Glomerular endothelial cell (primary cell): ENCODE measurements around the gene NOS3. TPM values are rescaled to one million over a fixed set of nuclear protein-coding genes. Genes with fewer than 3 reads are reported as not detected.
A peak's percentile ranks its signal among the peaks of the same experiment; 100 is the strongest.

Experiments used
- DNase-seq: peaks from one replicate; pipeline ENCODE4 v3.0.0-alpha.2; 2011; ENCODE audit warnings: low read depth, low spot score; ENCODE audit errors: extremely low read depth
- total RNA-seq: library from RNA; depleted of rRNA; stranded (reverse); fragments of >200 nt; gene quantifications from 2 replicates; pipeline ENCODE4 v1.2.3, GENCODE V29; 2015

Gene NOS3
- total RNA-seq, 1 donor from 2014 or later, result 22.0 TPM

DNA sequence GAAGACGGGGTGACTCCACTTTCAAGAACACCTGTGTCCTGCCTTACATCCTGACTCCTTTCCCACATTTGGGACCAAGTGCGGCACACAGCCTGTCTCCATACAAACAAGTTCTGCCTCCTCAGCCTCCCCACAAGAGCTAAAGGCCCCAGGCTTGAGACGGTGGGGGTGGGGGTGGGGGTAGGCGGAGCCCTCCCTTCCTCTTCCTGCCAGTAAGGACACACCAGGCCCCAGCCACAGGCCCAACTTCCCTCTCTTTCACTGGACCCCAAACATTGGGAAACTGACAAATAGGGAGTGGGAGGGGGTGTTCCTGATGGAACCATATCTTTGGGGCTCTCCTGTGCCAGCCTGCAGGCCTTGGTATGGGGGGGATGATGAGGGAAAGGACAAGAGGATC is 62.3 kb downstream of the NOS3 start:
- DNase-seq, result no peak

DNA sequence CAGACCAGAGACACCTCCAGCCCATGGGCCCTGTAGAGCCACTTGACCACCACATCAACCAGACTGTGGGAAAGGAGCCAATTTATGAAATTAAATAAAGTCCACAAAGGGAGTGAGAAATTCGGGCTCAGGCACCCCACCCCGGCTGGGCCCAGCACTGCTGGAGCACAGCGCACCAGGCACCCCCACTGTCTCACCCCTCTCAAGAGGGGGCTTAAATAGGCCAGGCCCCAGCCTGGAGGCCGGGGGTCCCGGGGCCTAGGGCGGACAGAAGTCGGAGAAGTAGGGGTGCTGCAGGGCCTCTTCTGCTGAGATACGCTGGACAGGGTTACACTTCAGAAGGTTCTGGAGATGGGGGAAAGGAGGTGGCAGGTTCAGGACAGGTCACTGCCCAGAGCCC is 62.9 kb downstream of the NOS3 start:
- no peak for DNase-seq

DNA sequence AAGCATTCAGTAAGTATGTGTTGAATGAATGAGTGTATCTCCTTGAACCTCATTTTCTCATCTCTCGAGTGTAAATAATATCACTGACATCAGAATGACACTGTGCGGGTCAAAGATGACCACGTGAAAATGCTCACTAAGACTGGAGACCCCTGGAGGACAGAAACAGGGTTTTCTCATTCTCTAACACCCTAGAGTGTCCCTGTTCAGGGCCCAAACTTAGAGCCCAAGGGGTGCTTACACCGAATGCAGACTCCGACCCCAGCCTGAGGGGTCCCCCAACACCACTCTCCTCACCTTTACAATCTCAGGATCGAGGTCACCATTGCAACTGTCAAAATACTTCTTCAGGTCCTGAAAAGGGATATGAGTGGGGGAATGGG is 65.5 kb downstream of the NOS3 start:
- no peak for DNase-seq

DNA sequence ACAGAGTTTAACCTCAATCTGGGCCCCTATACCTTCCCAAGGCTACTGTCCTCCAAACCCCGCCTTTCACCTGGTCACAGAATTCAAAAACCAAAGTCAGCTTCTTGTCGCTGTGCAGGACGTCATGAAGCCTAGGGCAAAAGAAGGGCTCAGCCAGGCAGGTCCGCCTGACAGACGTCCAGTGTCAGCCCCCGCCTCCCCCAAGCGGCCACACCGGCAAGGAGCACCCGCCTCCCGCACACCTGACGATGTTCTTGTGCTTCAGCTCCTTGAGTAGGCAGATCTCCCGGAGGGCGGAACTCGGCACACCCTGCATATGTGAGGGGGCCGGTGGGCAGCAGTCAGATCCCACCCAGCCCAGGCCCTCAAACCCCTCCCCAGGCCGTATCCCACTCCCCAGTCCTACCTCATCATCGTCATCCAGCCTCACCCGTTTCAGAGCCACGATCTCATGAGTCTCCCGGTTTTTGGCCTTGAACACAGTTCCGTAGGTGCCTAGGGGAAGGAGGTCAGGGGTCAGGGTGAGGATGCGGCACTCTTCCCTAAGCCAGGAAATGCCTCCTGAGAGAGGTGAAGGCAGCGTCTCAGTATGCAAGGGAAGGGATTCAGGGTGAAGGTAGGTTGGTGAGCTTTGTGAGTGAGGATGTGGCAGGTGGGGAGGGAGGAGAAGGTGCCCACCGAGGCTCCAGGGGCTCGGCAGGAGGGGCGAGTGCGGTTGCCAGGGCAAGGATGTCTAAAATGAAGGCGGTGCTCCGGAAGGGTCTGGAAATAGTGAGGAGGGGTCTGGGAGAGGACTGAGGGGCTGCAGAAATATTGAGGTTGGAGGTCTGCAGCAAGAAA is 66.1 kb downstream of the NOS3 start:
- no peak for DNase-seq

DNA sequence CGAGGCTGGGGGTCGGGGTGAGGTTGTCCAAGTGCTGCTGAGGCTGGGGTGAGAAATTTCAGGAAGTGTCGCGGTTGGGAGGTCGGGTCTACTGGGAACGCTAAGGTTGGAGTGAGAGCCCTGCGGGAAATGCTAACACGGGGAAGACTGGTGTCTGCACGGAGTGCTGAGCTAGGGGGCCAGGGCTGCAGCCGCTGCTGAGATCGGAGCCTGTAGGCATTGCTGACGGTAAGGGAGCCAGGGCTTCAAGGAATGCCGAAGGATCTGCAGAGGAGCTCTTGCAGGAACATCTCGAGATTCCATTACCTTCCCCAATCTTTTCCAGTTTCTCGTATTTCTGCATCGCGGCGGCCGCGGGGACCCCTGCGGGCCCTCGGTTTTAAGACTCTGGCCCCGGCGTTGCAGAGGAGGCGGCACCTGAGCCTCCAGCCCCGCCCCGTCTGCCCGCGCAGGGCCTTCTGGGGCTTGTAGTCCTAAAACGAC is 66.7 kb downstream of the NOS3 start, which contains the start of gene CDK5:
Gene CDK5 (minus strand): TSS at position 392 of the 483 bp plus-strand sequence. CDS start 49 bp downstream, at position 343.
- DNase-seq, result no peak

DNA sequence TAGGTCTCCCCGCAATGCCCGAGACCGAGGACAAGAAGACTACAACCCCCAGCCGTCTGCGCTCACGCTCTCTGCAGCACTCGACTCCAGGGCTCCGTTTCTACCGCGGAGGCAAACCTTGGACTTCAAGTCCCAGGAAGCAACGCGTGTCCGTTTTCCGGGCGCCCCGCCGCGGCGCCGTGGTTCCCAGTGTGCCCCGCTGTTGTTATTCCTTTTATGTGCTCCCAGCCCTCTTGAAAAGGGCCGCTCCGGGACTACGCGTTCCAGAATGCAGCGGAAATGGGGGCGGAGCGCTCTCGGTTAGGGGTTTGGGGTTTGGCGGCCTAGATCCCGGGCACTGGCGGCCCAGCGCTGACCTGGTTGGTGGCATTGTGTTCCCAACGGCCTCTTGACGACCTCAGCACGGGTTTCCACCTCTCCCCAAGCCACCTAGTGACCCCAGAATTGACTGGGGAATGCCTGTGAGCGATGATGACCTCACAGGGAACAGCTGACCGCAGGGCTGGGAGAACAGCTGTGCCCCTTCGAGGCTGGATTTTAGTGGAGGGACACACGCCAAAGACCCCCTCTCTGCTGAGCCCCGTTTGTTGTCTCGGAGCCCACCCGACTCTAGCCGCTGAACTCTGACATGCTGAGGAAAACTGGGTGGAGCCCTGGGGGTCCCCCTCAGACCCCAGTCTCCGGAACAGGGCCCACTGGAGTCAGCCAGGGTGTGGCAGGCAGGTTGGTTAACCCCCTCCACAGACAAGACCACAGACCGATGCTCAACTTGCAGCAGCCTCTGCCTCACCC is 67.4 kb downstream of the NOS3 start:
- DNase-seq, result peak; percentile 96

DNA sequence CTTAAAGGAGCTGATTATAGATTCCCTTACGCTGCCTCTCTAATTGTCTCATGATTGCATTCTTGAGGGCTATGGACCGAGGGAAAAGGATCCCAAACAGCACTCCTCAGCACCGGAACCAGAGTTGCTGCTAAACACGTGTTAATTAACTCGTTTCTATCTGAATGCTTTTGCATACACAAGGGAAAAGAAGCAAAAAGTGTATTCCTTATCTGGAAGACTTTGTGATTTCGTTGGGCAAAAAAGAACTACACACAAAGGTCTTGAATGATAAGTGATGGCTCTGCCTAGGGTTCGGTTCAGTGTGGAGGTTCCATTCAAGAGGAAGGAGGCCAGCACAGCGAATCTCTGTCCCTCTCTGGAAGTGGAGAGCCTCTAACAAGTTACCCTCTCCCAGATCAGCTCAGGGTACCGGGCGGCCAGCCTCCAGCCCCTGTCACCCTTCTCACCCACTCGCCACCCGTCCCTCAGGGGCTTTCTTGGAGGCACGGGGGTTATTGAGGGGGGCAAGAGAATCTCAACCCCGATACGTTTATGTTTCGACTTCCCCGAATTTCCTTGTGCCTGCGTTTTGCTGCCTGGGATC is 68.1 kb downstream of the NOS3 start:
- DNase-seq, result no peak

DNA sequence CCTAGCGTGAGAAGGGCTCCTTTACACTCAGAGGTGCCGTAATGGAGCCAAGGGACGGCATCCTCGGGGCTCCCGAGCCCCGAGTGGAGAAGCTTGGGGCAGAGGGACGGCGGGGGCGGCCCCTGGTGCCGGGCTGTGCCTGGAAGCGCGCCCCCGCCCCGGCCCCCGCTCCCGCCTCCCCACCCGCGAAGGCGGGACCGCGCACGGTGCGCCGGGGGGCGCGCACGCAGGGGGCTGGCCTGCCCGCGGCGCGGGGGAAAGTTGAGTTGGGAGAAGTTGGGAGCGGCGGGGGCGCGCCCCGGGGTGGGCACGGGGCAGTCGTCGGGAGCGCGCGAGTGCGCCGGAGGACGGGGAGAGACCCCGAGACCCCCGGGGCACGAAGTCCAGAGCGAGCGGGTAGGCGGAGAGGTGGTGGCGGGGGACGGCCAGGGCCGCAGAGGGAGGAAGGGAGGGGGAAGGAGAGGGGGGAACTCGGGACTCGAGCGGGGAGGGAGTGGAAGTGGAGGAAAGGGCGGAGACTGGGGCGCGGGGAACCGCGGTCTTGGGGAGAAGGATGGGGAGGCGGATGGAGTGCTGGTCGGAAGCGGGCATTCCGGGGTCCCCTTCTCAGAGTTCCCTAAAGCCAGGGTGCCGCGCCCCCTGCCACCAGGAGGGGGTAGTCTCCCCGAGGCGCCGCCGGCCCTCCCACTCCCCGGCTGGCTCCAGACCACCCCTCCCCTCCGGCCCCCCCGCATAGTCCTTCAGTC is 68.7 kb downstream of the NOS3 start, which contains the start of gene SLC4A2:
Gene SLC4A2 (plus strand): TSS at position 223 of the 746 bp plus-strand sequence. CDS start 2,399 bp downstream, outside the sequence.
- no peak for DNase-seq

DNA sequence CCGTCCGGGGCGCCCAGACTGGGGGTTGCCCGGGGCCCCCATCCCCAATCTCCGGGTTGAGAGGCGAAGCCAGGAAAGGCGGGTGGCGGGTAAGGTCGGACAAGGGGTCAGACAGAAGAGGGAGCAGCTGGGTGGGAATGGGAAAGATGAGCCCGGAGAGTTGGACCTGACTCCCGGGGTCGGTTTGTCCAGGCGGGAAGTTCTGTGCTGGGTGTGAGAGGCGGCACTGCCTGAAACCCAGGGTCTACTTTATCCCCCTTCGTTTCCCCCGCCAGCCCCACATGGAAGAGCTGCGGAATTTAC is 69.2 kb downstream of the NOS3 start:
- no peak for DNase-seq

DNA sequence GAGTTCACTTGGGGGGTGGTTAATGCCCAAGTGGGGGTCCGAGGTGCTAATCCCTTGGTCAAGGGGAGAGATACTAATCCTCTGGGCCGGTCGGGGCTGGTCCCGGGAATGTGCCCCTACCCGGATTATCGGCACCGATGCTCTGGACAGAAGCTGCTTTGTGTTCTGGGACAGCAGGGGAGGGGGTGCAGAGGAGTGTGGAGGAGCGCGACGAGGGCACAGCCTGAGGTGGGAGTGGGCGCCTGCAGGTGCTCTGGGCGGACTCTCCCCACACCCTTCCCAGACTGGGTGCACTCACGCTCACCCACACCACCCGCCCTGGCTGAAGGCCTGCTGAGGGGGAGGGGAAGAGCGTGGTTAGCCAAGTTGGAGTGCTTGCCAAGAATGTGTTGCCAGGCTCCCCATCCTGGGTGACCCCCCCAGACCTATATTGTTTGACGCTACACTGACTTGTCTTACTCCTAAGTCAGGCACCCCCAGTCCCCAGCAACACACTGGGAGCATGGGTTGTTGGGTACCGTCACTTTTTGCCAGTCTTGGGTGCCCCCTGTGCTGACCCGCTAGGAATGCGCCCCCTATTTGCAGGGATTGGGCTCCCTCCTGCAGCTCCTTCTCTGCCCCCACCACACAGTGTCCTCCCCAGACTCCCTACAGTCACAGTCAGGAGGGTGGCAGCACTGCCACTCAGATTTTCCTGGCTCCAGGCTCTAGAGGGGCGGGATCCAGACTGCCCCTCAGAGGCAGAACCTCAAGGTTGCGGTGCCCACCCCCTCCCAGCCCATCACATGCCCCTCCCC is 69.8 kb downstream of the NOS3 start:
- DNase-seq, result no peak

DNA sequence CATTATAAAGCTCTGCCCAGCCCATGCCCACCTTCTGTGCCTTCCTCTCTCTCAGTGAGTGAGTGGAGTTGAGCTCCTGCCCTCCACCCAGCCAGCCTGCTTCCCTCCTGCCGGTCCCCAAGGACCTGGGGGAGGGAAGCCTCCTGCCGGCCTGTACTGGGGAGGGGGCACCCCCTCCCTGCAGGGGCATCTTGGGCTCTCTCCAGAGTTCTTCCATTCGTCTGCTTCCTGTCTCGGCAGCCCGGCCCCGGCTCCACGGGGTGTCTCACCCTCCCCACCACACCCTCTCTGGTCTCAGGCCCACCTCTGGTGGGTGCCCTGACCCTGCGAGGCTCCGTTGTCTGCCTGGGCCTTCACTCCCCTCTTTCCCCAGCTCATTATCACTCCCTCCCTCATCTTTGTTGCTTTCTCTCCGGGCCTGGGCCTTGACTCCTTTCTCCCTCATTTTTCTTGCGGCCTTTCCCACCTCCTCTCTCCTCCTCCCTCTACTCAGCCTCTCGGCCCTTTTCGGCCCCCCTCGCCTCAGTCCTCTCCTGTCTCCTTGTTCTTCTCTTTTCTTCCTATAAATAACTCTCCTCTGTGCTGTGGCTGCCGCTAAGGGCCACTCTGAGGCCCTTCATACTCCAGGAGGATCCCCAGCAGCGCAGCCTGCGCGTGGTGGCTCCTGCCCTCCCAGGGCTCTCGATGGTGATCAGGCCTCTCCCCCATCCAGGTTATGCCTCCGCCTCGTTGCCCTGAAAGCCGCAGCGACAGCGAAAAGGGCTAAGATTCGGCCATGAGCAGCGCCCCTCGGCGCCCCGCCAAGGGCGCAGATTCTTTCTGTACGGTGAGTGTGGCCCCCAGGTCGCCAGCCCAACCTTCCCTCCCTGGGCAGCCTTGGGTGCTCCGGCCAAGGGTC is 70.6 kb downstream of the NOS3 start:
- no peak for DNase-seq

DNA sequence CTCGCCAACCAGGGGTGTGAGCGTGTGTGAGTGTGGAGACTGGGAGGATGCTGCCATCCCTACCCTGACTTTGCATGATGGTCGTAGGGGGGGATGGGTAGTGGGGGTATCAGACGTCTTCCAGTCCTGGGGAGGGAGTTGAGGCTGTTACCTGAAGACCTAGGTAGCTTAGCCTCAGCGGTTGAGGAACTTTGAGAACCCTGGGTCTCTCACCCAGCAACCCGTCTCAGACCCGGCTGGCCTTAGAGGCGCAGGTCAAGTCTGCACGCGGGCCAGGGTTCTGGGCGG is 71.2 kb downstream of the NOS3 start:
- DNase-seq, result no peak

DNA sequence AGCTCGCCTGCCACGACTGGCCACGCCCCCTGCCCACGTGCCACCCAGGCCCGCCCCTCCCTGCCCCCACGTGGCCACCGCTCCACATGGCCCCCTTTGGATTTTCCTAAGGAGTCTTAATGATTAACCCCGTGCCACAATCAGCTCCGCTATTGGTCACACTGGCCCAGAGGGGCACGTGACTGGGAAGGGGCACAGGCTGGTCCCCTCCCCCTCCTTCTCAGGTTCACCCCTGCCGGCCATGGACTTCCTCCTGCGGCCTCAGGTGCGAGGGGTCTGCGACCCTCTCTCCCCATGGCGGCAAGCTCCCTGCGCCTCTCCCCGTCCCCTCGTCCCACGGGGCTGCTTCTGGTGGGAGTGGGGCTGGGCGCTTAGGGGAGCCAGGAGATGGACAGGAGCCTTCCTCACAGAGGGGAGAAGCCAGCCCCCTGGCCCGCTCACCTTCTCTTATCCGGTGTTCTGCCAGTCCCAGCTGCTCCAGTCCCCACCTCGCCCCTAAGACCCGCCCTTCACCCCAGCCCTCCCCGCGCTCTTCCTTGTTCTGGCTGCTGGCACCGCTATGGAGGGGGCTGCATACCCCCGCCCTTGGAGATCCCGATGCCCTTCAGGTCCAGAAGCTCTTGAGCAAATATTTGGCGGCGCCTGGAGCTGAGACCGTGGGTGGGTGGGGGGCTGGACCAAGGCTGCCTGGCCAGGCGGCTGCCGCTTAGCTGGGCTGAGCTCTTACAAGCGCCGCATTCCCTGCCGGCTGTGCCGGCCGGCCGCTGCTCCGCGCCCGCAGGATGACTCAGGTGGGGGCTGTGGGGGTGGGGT is 71.8 kb downstream of the NOS3 start:
- DNase-seq, result no peak

DNA sequence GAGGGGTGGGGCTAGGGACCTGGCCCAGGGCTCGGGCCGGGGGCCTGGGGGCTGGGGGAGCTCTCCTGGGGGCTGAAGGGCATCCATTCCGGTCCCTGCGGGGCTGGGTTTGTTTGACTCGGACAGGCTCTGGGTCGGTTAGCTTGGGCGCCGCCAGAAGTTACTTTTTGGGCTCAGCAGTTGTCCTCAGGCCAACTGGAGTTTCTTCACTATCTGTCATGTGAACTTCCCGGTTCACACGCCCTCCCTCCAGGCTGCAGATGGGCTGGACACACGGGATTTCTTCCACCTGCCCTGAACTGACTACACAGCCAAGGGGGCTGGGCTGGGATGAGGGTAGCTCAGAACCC is 72.4 kb downstream of the NOS3 start:
- no peak for DNase-seq
